KG1 (cell line): ENCODE results near the gene SPHK2.
"Not testable (repeated sequence)": the region's sequence is repeated elsewhere in the genome, so short reads cannot be mapped to it uniquely, and the experiment has no call there.

Experiments
- DNase-seq: peaks from one replicate; lab custom pipeline; 2025; lab: John Stamatoyannopoulos, UW

The SPHK2 gene, protein sequence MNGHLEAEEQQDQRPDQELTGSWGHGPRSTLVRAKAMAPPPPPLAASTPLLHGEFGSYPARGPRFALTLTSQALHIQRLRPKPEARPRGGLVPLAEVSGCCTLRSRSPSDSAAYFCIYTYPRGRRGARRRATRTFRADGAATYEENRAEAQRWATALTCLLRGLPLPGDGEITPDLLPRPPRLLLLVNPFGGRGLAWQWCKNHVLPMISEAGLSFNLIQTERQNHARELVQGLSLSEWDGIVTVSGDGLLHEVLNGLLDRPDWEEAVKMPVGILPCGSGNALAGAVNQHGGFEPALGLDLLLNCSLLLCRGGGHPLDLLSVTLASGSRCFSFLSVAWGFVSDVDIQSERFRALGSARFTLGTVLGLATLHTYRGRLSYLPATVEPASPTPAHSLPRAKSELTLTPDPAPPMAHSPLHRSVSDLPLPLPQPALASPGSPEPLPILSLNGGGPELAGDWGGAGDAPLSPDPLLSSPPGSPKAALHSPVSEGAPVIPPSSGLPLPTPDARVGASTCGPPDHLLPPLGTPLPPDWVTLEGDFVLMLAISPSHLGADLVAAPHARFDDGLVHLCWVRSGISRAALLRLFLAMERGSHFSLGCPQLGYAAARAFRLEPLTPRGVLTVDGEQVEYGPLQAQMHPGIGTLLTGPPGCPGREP

DNA sequence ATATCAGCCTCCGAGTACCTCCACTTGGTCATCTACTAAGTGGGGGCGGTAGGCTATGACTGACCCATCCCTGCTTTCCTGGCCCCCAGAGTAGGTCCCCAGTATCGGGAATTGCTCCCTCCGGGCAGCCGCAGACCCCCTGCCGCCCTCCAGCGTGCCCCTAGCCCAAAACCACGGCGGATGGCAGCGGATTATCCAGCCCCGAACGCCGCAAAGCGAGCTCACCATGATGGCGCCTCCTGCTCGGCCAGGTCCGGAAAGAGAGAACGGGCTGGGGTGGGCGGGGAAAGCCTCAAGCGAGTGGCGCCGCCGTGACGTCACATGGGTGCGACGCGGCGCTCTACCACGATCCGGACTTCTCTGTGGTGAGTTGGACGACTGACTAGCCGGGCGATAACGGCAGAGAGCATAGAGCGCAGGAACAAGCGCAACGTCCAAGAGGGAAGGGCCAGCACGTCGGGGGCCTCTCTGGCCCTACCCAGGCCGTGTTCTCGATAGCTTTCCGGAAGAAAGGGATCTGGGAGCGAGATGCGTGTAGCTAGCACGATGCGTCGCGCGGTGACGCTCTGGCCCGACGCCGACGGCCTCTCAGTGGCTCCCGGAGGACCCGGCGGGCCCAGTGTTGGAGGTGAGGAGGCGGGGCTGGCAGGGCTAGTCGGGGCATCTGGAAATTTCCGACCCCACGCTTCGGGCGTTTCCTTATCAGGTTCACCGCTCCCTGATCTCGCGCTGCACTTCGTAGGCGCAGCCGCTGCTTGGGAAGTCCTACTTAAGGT is at the start of gene SPHK2, which contains the start of gene RPL18:
Gene SPHK2 (plus strand): TSS at position 591 of the 776 bp plus-strand sequence. CDS start 1,009 bp downstream, outside the sequence.
Gene RPL18 (minus strand): TSS at position 263 of the 776 bp plus-strand sequence. CDS start 35 bp downstream, at position 228.
- DNase-seq = peak; percentile 98

DNA sequence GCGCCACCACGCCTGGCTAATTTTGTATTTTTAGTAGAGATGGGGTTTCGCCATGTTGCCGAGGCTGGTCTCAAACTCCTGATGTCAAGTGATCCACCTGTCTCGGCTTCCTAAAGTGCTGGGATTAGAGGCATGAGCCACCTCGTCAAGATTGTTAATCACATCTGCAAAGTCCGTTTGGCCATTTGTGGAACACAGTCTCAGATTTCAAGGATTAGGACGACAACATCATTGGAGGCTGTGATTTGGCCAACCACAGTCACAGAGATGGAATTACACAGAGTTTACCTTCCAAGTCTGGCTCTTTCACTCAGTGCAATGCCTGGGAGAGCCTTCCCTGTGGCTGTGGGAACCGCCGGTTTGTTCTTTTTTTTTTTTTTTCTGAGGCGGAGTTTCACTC is 49.5 kb upstream of the SPHK2 start:
- DNase-seq = no peak

DNA sequence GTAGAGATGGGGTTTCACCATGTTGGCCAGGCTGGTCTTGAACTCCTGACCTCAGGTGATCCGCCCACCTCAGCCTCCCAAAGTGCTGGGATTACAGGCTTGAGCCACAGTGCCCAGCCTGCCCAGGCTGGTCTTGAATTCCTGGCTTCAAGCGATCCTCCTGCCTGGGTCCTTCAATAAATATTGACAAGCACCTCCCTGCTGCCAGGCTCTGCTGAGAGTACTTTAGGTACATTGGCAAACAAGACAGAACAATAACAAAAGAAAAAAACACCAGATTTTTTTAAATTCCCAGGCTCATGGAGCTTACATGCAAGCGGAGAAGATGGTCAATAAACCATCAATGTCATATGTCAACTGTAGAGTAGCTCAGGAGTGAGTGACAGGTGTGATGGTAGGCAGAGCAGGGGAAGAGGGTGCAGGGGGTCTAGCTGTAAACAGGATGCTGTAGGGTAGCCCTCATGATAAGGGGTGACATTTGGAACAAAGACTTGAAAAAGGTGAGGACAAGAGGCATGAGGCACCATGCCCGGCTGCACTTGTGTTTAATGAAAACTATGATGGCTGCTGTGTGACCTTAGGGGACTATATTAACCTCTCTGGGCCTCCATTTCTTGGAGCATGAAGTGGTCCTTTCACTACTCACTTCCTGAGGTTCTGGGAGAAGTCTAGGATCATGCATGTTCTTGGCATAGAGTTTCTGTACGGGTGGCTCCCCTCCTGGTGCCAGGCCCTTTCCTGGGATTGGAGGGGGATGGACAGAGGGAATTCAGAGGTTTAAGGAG is 47.7 kb upstream of the SPHK2 start:
- no peak for DNase-seq

DNA sequence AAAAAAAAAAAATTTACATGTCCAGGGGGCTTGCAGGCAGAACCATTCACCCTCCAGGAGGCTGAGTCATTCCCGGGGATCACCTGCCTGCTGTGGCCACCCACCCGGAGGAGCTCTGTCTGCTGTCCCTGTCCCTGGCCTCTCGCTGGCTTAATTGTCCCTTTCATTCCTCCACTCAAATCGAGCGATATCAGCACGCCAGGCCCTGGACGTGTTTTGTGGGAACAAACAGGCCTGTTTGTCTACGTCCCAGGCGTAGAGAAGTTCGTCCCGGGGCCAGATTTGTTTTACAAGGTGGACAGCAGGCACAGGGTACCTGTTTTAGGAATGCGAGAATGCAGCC is 46.2 kb upstream of the SPHK2 start:
- no peak for DNase-seq

DNA sequence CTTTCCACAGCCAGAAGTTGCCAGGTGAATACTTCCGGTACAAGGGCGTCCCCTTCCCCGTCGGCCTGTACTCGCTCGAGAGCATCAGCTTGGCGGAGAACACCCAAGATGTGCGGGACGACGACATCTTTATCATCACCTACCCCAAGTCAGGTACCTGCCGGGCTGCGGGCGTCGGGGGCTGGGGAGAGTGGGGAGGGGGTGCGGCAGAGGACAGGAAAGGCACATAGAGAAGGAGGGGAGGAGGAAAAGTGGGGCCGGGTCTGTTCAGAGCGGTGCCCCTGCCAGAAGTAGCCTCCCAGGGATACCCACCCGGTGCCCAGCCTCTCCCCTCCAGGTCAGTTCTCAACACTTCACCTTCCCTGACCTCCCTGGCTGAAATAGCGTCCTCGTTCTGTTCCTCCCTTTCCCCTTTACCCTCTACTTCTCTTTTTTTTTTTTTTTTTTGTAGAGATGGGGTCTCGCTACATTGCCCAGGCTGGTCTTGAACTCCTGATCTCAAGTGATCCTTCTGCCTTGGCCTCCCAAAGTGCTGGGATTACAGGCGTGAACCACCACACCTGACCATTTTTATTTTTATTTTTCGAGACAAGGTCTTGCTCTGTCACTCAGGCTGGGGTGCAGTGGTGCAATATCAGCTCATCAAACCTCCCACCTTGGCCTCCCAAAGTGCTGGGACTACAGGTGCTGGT is 43.2 kb upstream of the SPHK2 start:
- no peak for DNase-seq

DNA sequence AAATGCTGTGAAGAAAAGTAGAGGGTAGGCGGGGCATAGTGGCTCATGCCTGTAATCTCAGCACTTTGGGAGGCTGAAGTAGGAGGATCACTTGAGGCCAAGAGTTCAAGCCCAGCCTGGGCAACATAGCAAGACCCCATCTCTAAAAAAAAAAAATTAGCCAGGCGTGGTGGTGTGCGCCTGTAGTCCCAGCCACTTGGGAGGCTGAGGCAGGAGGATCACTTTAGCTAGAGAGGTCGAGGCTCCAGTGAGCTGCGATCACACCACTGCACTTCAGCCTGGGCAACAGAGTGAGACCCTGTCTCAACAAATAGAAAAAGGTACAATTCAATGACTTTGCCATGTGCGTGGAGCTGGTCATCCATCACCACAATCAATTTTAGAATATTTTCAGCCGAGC is 41.4 kb upstream of the SPHK2 start:
- not testable (repeated sequence) for DNase-seq

DNA sequence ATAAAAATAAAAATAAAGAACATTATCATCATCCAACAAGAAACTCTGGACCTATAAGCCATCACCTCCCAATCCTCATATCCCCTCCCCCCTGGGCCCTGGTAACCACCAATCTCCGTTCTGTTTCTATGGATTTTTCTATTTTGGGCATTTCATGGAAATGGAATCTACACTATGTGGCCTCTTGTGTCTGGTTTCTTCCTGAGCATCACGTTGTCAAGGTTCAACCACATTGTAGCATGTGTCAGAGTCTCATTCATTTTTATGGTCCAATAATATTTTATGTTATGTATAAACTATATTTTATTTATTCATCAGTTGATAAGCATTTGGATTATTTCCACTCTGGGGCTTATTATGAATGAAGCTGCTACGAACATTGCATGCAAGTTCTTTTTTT is 40.4 kb upstream of the SPHK2 start:
- DNase-seq = no peak

DNA sequence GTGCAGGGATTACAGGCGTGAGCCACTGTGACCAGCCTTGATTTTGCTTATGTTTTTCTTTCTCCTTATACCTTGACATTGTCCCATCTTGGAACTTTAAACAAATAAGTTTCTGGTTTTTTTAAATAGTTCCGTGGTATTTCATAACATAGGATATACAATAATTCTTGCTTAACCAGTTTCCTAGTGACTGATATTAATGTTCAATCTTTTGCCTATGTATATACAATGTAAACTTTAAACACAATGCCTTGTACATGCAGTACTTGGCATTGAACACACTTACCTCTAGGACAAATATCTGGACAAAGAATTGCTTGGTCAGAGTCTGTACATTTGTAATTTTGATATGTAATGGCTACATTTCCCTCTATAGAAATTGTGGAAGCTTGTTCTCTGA is 37.1 kb upstream of the SPHK2 start:
- no peak for DNase-seq

DNA sequence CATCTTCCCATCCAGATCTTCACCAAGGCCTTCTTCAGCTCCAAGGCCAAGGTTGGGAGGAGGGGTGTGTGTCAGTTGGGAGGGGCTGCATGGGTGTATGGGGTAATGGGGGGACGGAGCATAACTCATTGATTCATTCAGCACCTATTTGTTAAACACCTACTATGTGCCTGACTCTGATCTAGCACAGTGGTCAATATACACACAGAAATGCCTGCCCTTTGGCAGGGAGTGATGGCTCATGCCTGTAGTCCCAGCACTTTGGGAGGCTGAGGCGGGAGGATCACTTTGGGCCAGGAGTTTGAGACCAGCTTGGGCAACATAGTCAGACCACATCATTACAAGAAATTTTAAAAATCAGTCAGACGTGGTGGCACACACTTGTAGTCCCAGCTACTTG is 31.9 kb upstream of the SPHK2 start:
- no peak for DNase-seq

DNA sequence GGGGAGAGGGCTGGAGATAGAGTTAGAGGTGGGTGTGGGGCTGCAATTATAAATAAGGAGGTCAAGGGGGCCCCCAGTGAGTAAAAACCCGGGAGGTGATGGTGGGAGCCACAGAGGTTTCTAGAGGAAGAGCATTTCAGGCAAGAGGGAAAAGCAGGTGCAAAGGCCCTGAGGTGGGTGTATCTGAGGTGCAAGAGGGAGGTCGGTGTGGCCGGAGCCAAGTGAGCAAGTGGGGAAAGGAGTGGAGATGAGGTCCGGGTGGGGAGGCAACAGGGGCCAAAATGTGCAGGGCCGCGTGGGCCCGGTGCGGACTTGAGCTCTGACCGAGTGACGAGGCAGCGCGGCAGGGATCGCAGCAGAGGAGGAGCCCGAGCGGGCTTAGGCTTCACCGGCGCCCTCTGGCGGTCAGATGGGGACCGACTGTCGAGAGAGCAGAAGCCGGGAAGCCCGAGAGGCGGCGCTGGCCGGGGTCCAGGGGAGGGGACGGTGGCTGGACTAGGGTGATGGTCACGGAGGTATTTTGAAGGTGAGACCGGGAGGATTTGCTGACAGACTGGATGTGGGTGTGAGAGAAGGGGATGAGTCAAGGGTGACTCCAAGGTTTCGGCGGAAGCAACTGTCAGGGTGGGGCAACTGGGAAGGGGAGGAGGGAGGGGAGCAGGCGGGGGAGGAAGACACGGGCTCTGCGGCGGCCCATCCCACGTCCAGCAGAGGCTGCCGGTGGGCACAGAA is 30.5 kb upstream of the SPHK2 start:
- peak; percentile 88 for DNase-seq

DNA sequence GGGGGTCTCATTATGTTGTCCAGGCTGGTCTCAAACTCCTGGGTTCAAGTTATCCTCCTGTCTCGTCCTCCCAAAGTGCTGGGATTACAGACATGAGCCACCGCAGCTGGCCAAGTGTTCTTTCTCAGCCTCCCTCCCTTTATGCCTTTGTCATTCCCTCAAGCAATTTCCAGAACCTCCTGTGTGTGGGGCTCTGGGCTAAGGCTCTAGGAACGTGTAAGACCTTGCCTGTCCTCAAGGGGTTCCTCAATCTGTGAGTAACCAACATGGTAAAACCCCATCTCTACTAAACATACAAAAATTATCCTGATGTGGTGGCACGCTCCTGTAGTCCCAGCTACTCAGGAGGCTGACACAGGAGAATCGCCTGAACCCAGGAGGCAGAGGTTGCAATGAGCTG is 28.3 kb upstream of the SPHK2 start:
- DNase-seq = no peak

DNA sequence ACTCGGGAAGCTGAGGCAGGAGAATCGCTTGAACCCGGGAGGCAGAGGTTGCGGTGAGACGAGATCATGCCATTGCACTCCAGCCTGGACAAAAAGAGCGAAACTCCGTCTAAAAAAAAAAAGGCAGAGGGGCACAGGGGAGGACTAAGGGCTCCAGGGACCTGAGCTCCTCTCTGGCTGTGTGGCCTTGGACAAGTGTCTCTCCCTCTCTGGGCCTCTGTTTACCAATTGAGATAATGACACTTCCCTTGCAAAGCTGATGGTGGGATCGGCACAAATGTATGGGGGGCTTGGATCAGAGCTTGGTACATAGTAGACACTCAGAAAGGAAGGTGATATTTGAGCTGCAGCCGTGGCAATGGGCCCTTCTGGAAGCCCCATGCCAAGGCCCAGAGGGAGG is 24.1 kb upstream of the SPHK2 start:
- no peak for DNase-seq

DNA sequence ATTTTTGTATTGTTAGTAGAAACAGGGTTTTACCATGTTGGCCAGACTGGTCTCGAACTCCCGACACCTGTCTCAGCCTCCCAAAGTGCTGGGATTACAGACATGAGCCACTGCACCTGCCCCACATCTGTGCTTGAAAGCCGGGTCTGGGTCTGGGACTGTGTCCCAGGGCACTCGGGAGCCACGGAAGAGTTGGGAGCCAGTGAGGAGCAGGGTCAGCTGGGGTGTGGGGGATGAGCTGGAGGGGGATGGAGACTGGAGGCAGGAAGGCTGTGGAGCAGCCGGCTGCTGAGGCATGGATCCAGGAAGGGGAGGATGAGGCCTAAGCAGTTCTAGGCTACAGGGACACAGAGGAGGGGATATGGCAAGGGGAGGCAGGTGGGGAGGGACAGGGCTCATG is 23.5 kb upstream of the SPHK2 start:
- no peak for DNase-seq

DNA sequence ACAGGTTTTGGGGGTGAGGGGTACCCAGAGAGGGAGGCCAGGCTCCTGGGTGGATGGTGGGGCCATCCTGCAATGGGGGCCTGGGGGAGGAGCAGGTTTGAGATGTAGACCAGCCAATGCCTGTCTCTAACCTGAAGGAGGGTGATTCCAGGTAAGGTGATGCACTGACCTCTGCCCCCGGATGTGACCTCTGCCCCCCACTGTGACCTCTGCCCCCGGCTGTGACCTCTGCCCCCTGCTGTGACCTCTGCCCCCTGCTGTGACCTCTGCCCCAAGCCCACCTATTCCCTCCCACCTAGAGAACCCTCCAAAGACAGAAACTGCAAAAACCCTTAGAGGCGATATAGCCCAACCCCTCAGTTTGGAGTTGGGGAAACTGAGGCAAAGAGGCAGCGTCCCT is 23.1 kb upstream of the SPHK2 start:
- no peak for DNase-seq

DNA sequence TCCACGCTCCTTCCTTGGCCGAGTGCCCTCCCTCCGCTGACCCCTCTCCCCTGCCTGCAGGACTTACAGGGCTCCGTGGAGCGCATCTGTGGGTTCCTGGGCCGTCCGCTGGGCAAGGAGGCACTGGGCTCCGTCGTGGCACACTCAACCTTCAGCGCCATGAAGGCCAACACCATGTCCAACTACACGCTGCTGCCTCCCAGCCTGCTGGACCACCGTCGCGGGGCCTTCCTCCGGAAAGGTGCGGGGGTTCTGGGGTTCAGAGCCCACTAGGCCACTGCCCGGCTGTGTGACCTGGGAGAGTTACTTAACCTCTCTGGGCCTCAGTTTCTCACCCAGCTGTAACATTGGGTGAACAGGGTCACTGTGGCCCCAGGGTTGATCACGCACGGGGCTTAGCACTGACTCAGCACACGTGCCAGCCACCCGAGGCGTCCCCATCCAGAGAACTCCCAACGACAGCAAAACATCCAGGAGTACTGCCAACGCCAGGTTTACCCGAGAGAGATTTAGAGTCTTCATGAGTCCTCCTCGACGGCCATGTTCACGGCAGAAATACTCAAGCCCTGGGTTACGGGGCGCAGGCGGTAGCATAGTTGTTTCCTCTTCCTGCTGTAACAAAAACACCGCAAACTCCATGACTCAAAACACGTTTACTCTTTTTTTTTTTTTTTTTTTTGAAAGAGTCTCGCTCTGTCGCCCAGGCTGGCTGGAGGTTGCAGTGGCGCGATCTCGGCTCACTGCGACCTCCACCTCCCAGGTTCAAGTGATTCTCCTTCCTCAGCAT is 22.4 kb upstream of the SPHK2 start:
- DNase-seq = no peak

DNA sequence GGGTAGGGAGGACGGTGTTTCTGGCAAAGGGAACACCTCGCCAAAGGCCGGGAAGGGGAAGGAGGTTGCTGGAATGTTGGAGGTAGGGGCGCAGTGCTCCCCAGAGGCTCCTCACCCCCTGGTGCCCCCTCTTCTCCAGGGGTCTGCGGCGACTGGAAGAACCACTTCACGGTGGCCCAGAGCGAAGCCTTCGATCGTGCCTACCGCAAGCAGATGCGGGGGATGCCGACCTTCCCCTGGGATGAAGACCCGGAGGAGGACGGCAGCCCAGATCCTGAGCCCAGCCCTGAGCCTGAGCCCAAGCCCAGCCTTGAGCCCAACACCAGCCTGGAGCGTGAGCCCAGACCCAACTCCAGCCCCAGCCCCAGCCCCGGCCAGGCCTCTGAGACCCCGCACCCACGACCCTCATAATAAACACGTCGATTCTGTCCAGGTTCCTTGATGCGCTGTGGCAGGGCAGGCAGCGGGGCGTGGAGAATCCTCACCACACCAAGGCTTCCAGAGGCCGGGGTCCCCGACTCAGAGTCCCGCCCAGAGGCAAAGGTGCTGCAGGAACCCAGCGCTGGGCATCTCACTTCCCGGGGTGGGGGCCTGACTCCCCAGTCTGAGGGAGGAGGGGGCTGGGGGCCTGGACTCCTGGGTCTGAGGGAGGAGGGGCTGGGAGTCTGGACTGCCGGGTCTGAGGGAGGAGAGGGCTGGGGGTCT is 20.2 kb upstream of the SPHK2 start:
- DNase-seq = no peak

DNA sequence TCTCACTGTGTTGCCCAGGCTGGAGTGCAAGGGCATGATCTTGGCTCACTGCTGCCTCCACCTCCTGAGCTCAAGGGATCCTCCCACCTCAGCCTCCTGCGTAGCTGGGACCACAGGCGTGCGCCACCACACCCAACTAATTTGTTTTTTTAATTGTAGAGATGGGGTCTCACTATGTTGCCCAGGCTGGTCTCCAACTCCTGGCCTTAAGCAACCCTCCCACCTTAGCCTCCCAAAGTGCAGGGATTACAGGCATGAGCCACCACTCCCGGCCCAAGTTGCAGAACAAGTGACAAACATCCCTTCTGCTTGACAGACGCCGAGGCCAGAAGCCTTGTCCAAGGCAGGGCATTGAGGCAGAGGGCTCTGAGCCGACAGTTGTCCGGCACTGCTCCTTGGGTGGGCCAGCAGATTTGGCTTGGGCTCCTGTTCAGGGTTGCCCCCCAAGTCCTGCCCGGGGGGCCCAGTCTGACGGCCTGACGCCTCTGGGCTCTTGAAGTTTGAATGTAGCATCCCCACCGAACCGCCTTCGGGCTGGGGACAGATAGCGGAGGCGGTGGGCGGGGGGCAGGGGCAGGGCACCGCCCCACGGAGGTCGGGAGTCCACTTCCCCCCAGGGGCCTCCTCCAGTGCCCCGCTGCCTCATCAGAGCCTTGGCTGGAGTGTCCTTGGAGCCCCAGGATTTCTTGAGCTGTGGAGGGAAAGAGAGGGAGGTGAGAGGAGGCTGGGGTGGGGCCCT is 18.5 kb upstream of the SPHK2 start:
- no peak for DNase-seq

DNA sequence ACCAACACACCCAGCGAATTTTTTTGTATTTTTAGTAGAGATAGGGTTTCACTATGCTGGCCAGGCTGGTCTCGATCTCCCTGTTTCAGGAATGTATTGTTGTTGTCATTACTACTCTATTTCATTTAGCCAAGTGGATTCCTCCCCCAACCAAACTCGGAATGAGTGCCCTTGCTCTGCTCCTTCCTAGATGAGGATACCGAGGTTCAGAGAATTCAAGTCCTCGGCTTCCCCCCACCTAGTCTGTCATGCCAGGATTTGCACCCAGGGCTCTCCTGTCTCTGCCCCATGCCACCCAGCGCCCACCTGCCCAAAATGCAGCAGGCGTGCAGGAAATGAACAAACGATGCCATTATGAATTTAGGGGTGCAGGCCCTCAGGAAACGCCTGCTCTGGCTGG is 16.3 kb upstream of the SPHK2 start:
- no peak for DNase-seq

DNA sequence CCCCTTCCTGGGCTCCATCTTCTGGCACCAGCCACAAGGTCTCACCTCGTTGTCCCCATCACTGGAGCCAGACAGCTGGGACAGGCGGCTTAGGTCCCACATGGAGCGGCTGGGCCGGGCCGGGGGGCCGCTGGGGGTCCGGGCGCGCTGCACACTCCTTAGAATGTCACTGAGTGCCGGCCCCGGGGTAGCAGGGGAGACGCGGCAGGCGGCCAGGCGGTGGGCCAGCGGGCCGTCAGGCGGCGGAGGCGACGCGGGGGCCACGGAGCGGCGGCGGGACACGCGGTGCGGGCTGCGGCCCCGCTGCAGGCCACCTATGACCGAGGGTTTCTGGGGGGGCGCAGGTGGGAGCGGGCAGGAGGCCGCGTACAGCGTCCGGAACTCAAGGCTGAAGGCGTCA is 15.9 kb upstream of the SPHK2 start:
- DNase-seq = no peak
